ENCODE data around the gene EZR. TPM values are rescaled to one million over a fixed set of nuclear protein-coding genes. Genes with fewer than 3 reads are reported as not detected.

EZR gene
- total and polyA plus RNA-seq, 9 of the 15 experiments (the other 6 are each of a cell fraction or from before 2014, with no cell fraction given): 36.5 to 162 (median 104) TPM

Small RNA genes lying within 50 kb of the gene (microRNA-seq; reads per million reads assigned to microRNA genes)
- not detected for gene MIR3918 (ENCODE audit: borderline microRNAs expressed)

Small RNA genes lying within 50 kb of the gene (small RNA-seq; reads per million reads assigned to genes)
- not detected for gene MIR3918

Other genes starting within 250 kb of the EZR start
- gene DYNLT1, start 174.6 kb downstream of the EZR start, total RNA-seq (2014; rRNA removed): 42.2 and 50.0 TPM in 2 replicates
- 70.3 and 75.7 TPM in 2 replicates for gene DYNLT1, start 174.6 kb downstream of the EZR start, total RNA-seq (2014; rRNA removed; fragmentation: Illumina TruSeq; extraction: Trizol)
- gene DYNLT1, start 174.6 kb downstream of the EZR start, total RNA-seq (2015; rRNA removed; fragmentation: Illumina TruSeq; extraction: Trizol): 52.8 and 57.3 TPM in 2 replicates
- gene DYNLT1, start 174.6 kb downstream of the EZR start, total RNA-seq (2021): 98.5 and 103 TPM in 2 replicates
- 324 and 368 TPM in 2 replicates for gene DYNLT1, start 174.6 kb downstream of the EZR start, polyA plus RNA-seq (2011; rRNA removed)
- 130 TPM in 2 replicates for gene DYNLT1, start 174.6 kb downstream of the EZR start, polyA plus RNA-seq (2014; fragmentation: Illumina TruSeq; extraction: Trizol)
- gene DYNLT1, start 174.6 kb downstream of the EZR start, polyA plus RNA-seq (2014; fragmentation: Nextera tagmentation; extraction: Ambion mirVana): 100 to 1,000 TPM; 489 to 583 TPM
- 127 and 142 TPM in 2 replicates for gene DYNLT1, start 174.6 kb downstream of the EZR start, polyA plus RNA-seq (2014; rRNA removed)
- 0.05 and 0.61 TPM in 2 replicates for gene SYTL3, start 169.3 kb downstream of the EZR start, total RNA-seq (2014; rRNA removed)
- 0.16 and 0.25 TPM in 2 replicates for gene SYTL3, start 169.3 kb downstream of the EZR start, total RNA-seq (2014; rRNA removed; fragmentation: Illumina TruSeq; extraction: Trizol)
- gene SYTL3, start 169.3 kb downstream of the EZR start, total RNA-seq (2015; rRNA removed; fragmentation: Illumina TruSeq; extraction: Trizol): 0.11 and 0.18 TPM in 2 replicates
- 0.11 and 0.35 TPM in 2 replicates for gene SYTL3, start 169.3 kb downstream of the EZR start, total RNA-seq (2021)
- 0.12 and 0.46 TPM in 2 replicates for gene SYTL3, start 169.3 kb downstream of the EZR start, polyA plus RNA-seq (2011; rRNA removed)
- 0.16 and 0.17 TPM in 2 replicates for gene SYTL3, start 169.3 kb downstream of the EZR start, polyA plus RNA-seq (2014; fragmentation: Illumina TruSeq; extraction: Trizol)
- under 1 TPM in 1 of 2 experiments, not detected in 1; 0.06 TPM for gene SYTL3, start 169.3 kb downstream of the EZR start, polyA plus RNA-seq (2014; fragmentation: Nextera tagmentation; extraction: Ambion mirVana)
- gene SYTL3, start 169.3 kb downstream of the EZR start, polyA plus RNA-seq (2014; rRNA removed): 0.04 TPM in 2 replicates
- 1.6 and 1.7 TPM in 2 replicates for gene RSPH3, start 180.8 kb upstream of the EZR start, total RNA-seq (2014; rRNA removed)
- gene RSPH3, start 180.8 kb upstream of the EZR start, total RNA-seq (2014; rRNA removed; fragmentation: Illumina TruSeq; extraction: Trizol): 1.8 and 1.9 TPM in 2 replicates
- gene RSPH3, start 180.8 kb upstream of the EZR start, total RNA-seq (2015; rRNA removed; fragmentation: Illumina TruSeq; extraction: Trizol): 2.0 and 2.3 TPM in 2 replicates
- 2.6 and 2.9 TPM in 2 replicates for gene RSPH3, start 180.8 kb upstream of the EZR start, total RNA-seq (2021)
- 1.2 and 1.3 TPM in 2 replicates for gene RSPH3, start 180.8 kb upstream of the EZR start, polyA plus RNA-seq (2011; rRNA removed)
- 1.3 and 2.1 TPM in 2 replicates for gene RSPH3, start 180.8 kb upstream of the EZR start, polyA plus RNA-seq (2014; fragmentation: Illumina TruSeq; extraction: Trizol)
- under 1 TPM; 0.52 to 0.68 TPM for gene RSPH3, start 180.8 kb upstream of the EZR start, polyA plus RNA-seq (2014; fragmentation: Nextera tagmentation; extraction: Ambion mirVana)
- gene RSPH3, start 180.8 kb upstream of the EZR start, polyA plus RNA-seq (2014; rRNA removed): 1.3 and 1.5 TPM in 2 replicates
- not detected in 2 replicates for gene TAGAP, start 225.6 kb upstream of the EZR start, total RNA-seq (2014; rRNA removed)
- gene TAGAP, start 225.6 kb upstream of the EZR start, total RNA-seq (2014; rRNA removed; fragmentation: Illumina TruSeq; extraction: Trizol): not detected in 2 replicates
- not detected in 2 replicates for gene TAGAP, start 225.6 kb upstream of the EZR start, total RNA-seq (2015; rRNA removed; fragmentation: Illumina TruSeq; extraction: Trizol)
- gene TAGAP, start 225.6 kb upstream of the EZR start, total RNA-seq (2021): 0.07 and 0.27 TPM in 2 replicates
- gene TAGAP, start 225.6 kb upstream of the EZR start, polyA plus RNA-seq (2011; rRNA removed): not detected in 2 replicates
- not detected in 2 replicates for gene TAGAP, start 225.6 kb upstream of the EZR start, polyA plus RNA-seq (2014; fragmentation: Illumina TruSeq; extraction: Trizol)
- gene TAGAP, start 225.6 kb upstream of the EZR start, polyA plus RNA-seq (2014; fragmentation: Nextera tagmentation; extraction: Ambion mirVana): not detected
- gene TAGAP, start 225.6 kb upstream of the EZR start, polyA plus RNA-seq (2014; rRNA removed): not detected in 2 replicates